Neural progenitor cell (in vitro differentiated cells): Measurements from ENCODE around the gene SH2D2A.

Source experiments
- EZH2 ChIP-seq: fragments of 200-600 bp; sonication (generic); IDR thresholded peaks from 2 replicates; pipeline ENCODE4 v1.6.1; 2017; ENCODE audit warnings: antibody characterized with exemption, mild to moderate bottlenecking, moderate library complexity
- TF ChIP-seq, protein P1 (sequence below): fragments of 200-600 bp; sonication (generic); IDR thresholded peaks from 2 replicates; pipeline ENCODE4 v1.5.1; 2017; ENCODE audit warnings: antibody characterized with exemption, mild to moderate bottlenecking

DNA sequence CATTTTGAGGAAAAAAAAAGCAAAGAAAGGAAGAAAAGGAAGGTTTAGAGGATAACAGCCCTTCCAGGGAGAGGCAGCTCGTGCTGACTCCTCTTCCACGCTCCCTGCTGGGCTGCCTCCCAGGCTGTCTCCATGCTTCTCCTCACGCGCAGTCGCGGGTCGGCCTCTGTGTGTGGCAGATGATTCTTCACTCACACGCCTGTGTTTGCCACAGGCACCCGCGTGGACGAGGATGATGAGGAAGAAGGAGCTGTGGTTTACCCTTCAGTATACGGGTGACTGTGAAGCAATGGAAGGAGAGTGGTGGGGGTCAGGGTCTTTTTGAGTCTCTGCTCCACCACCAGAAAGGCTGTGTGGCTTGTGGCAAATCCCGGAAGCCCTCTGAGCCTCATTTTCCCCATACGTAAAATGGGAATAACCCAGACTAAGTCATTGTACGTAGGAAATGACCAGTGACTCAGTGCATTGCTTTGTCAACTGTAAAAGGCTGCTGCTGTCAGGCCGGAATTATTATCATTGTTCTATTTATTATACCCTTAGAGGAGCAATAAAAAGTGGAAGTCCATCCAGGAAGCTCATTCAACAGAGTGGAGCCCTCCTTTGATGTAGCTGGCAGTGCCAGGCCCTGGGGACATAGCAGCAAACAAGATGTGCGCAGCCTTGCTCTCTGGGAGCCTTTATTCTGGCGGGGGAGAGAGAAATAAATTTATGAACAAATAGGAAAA, 11.9 kb upstream of the SH2D2A start:
- TF ChIP-seq, protein P1, sequence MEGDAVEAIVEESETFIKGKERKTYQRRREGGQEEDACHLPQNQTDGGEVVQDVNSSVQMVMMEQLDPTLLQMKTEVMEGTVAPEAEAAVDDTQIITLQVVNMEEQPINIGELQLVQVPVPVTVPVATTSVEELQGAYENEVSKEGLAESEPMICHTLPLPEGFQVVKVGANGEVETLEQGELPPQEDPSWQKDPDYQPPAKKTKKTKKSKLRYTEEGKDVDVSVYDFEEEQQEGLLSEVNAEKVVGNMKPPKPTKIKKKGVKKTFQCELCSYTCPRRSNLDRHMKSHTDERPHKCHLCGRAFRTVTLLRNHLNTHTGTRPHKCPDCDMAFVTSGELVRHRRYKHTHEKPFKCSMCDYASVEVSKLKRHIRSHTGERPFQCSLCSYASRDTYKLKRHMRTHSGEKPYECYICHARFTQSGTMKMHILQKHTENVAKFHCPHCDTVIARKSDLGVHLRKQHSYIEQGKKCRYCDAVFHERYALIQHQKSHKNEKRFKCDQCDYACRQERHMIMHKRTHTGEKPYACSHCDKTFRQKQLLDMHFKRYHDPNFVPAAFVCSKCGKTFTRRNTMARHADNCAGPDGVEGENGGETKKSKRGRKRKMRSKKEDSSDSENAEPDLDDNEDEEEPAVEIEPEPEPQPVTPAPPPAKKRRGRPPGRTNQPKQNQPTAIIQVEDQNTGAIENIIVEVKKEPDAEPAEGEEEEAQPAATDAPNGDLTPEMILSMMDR: no peak
- TF ChIP-seq EZH2: no peak
